HCT116 (cell line): ENCODE measurements around the gene PREX1. TPM values are rescaled to one million over a fixed set of nuclear protein-coding genes. Genes with fewer than 3 reads are reported as not detected.

Experiments
- ATAC-seq: fragments of 200-7000 bp; cut with Tn5 transposase; 2 replicates; pipeline ENCODE4 v1.9.1; 2020; ENCODE audit warnings: mild to moderate bottlenecking, moderate library complexity
- BruUV-seq: library from RNA; stranded (reverse); fragments of 400-500 nt; replicated peaks from 2 replicates; lab custom pipeline; 2021; lab: Mats Ljungman, UMichigan
- CTCF ChIA-PET: fragments of 300-600 bp; sonication (Branson Sonifier 250); formaldehyde crosslinking; loops from one replicate; lab custom pipeline; 2021; ENCODE audit warnings: antibody characterized with exemption; lab: Charles Lee
- POLR2A ChIA-PET: fragments of 300-600, 350-600 bp; sonication (Branson Sonifier 250); formaldehyde crosslinking; loops from one replicate; lab custom pipeline; 2021; ENCODE audit warnings: antibody characterized with exemption; lab: Charles Lee
- RAD21 ChIA-PET, 2 experiments: fragments of 300-600 bp; sonication (Branson Sonifier 250); formaldehyde crosslinking; loops; one replicate each; lab custom pipeline; 2023; ENCODE audit warnings: low total read pairs in 2 of 2; ENCODE audit not compliant: uncharacterized antibody in 2 of 2, unreplicated experiment in 2 of 2, low non-redundant PET in 1 of 2; lab: Charles Lee
- DNase-seq: peaks from one replicate; pipeline ENCODE4 v3.0.0-alpha.2; 2010; ENCODE audit warnings: low read depth, low spot score
- H2AFZ ChIP-seq: fragments of 200-600 bp; shearing (Covaris generic), sonication (generic); 2 replicates; pipeline ENCODE4 v1.6.1; 2017; ENCODE audit warnings: low read depth, mixed run types, mixed read lengths, antibody characterized with exemption, low read length; ENCODE audit not compliant: poor library complexity, severe bottlenecking
- H3K27ac ChIP-seq: 2 replicates; pipeline ENCODE4 v1.5.1; 2012; ENCODE audit warnings: low read depth, low read length
- H3K27me3 ChIP-seq: fragments of 200-600 bp; sonication (generic); 2 replicates; pipeline ENCODE4 v1.6.1; 2016; ENCODE audit warnings: mixed run types, low read length, mixed read lengths; ENCODE audit not compliant: insufficient read depth
- H3K36me3 ChIP-seq, 2 experiments: fragments of 200-500 bp in 1 of 2; fragments of 200-600 bp in 1 of 2; sonication (Bioruptor generic) in 1 of 2; sonication (generic) in 1 of 2; 2 replicates each; pipeline versions ENCODE4 v1.5.1 to v1.6.1; 2014 to 2016; ENCODE audit warnings: low read length in 2 of 2, inconsistent platforms in 1 of 2, mixed read lengths in 1 of 2, mixed run types in 1 of 2; ENCODE audit not compliant: insufficient read depth in 2 of 2, control insufficient read depth in 1 of 2
- H3K4me1 ChIP-seq, 2 experiments: fragments of 200-600 bp in 1 of 2; sonication (generic) in 1 of 2; 2 replicates each; pipeline versions ENCODE4 v1.5.1 to v1.6.1; 2012 to 2017; ENCODE audit warnings: low read length in 2 of 2, inconsistent platforms in 1 of 2, mild to moderate bottlenecking in 1 of 2, mixed read lengths in 1 of 2, mixed run types in 1 of 2, moderate library complexity in 1 of 2; ENCODE audit not compliant: insufficient read depth in 2 of 2, control insufficient read depth in 1 of 2
- H3K4me2 ChIP-seq: fragments of 200-600 bp; sonication (generic); 2 replicates; pipeline ENCODE4 v1.6.1; 2017; ENCODE audit warnings: mixed run types, low read length, mixed read lengths
- H3K4me3 ChIP-seq, 2 experiments: fragments of 200-600 bp in 1 of 2; sonication (generic) in 1 of 2; replicated peaks in 1 of 2; 2 replicates each; pipeline ENCODE4 v1.5.1; 2011 to 2016; ENCODE audit warnings: low read length in 2 of 2, control low read depth in 1 of 2, low read depth in 1 of 2, mild to moderate bottlenecking in 1 of 2, mixed read lengths in 1 of 2, mixed run types in 1 of 2
- H3K79me2 ChIP-seq: fragments of 200-600 bp; sonication (generic); 2 replicates; pipeline ENCODE4 v1.6.1; 2017; ENCODE audit warnings: mild to moderate bottlenecking, mixed run types, low read length, moderate library complexity, mixed read lengths; ENCODE audit not compliant: insufficient read depth
- H3K9ac ChIP-seq: fragments of 200-600 bp; sonication (generic); 2 replicates; pipeline ENCODE4 v1.6.1; 2016; ENCODE audit warnings: low read length, mixed read lengths
- H3K9me2 ChIP-seq: fragments of 200-600 bp; sonication (generic), shearing (Covaris generic); 2 replicates; pipeline ENCODE4 v1.6.1; 2017; ENCODE audit warnings: mixed run types, mild to moderate bottlenecking, moderate library complexity; ENCODE audit not compliant: insufficient read depth
- H3K9me3 ChIP-seq, 2 experiments: fragments of 200-500 bp in 1 of 2; fragments of 200-600 bp in 1 of 2; sonication (Bioruptor generic) in 1 of 2; sonication (generic) in 1 of 2; 2 replicates each; pipeline ENCODE4 v1.6.1; 2014 to 2017; ENCODE audit warnings: low read length in 2 of 2, mixed read lengths in 2 of 2, inconsistent platforms in 1 of 2, low read depth in 1 of 2, mild to moderate bottlenecking in 1 of 2, mixed run types in 1 of 2, moderate library complexity in 1 of 2; ENCODE audit not compliant: control insufficient read depth in 1 of 2, insufficient read depth in 1 of 2
- H4K20me1 ChIP-seq: fragments of 200-600 bp; sonication (generic), shearing (Covaris generic); 2 replicates; pipeline ENCODE4 v1.6.1; 2017; ENCODE audit warnings: mixed run types, mild to moderate bottlenecking, moderate library complexity; ENCODE audit not compliant: insufficient read depth
- CBX3 ChIP-seq: IDR thresholded peaks from 2 replicates; pipeline ENCODE4 v1.6.1; 2012; ENCODE audit warnings: low read depth
- EGR1 ChIP-seq: IDR thresholded peaks from 2 replicates; pipeline ENCODE4 v1.6.1; 2012; ENCODE audit warnings: low read depth
- EZH2phosphoT487 ChIP-seq: fragments of 200-600 bp; IDR thresholded peaks from 2 replicates; pipeline ENCODE4 v1.6.1; 2018; ENCODE audit warnings: antibody characterized with exemption, borderline replicate concordance
- FOSL1 ChIP-seq: IDR thresholded peaks from 2 replicates; pipeline ENCODE4 v1.6.1; 2012; ENCODE audit warnings: low read depth
- MAX ChIP-seq: IDR thresholded peaks from 2 replicates; pipeline ENCODE4 v1.6.1; 2012
- POLR2A ChIP-seq: IDR thresholded peaks from 2 replicates; pipeline ENCODE4 v1.7.0; 2011; ENCODE audit warnings: borderline replicate concordance; ENCODE audit not compliant: insufficient read depth, insufficient read length; ENCODE audit errors: extremely low read depth
- REST ChIP-seq: IDR thresholded peaks from 2 replicates; pipeline ENCODE4 v1.6.1; 2012; ENCODE audit warnings: low read depth
- SIN3A ChIP-seq: IDR thresholded peaks from 2 replicates; pipeline ENCODE4 v1.6.1; 2012; ENCODE audit warnings: low read depth
- SP1 ChIP-seq: IDR thresholded peaks from 2 replicates; pipeline ENCODE4 v1.6.1; 2012; ENCODE audit warnings: low read depth
- ZFX ChIP-seq: fragments of 450-650 bp; IDR thresholded peaks from 2 replicates; pipeline ENCODE4 v1.6.1; 2017
- intact Hi-C: fragments of 100-400 bp; cut with micrococcal nuclease; formaldehyde crosslinking; loops from 2 replicates; pipeline ENCODE4 v1.10.0; 2022
- total RNA-seq: library from RNA; stranded (reverse); gene quantifications from one replicate; pipeline ENCODE4 v1.2.1, GENCODE V29; 2021; ENCODE audit not compliant: unreplicated experiment
- TF ChIP-seq, protein P1 (sequence below): IDR thresholded peaks from 2 replicates; pipeline ENCODE4 v1.6.1; 2011; ENCODE audit warnings: mild to moderate bottlenecking, low read length, moderate library complexity; ENCODE audit not compliant: insufficient replicate concordance; ENCODE audit errors: extremely low read depth

PREX1 gene
- total RNA-seq, 1 experiment from 2014 or later, result 6.1 TPM

- H3K4me2 ChIP-seq, result peak overlapping the region; percentile 7; the same call in 1 of the 2 replicates
- no peak for ATAC-seq
Observed at GRCh38 chr20:48760403-48760983, 67.3 kb downstream of the PREX1 start.

GRCh38 chr20:48759631-48760245, 68.1 kb downstream of the PREX1 start:
- H3K27ac ChIP-seq, result no peak overlapping the region
- H3K9ac ChIP-seq, result no peak overlapping the region
- H3K4me1 ChIP-seq, result peaks cover 0 to 7% of the 10 kb centered on the region in 2 experiments; a peak in 2 of 4 replicates
- ATAC-seq (no peak), DNase-seq (no peak)
- H3K4me2 ChIP-seq, result no peak overlapping the region; the same call in 1 of the 2 replicates
- no peaks in the 10 kb centered on the region for H3K27me3 ChIP-seq
- no peaks in the 10 kb centered on the region for H3K36me3 ChIP-seq
- ChIA-PET POLR2A (no interaction called here), CTCF (no interaction called here), RAD21 (no interaction called here)
- H3K9me3 ChIP-seq, result peaks cover 0 to 7% of the 10 kb centered on the region in 2 experiments; a peak in 1 of 4 replicates
- no TSS peak for BruUV-seq
- H3K79me2 ChIP-seq, result no peaks in the 10 kb centered on the region
- no peaks in the 10 kb centered on the region for H4K20me1 ChIP-seq
- no peaks in the 10 kb centered on the region for H3K9me2 ChIP-seq
- no peak overlapping the region for H2AFZ ChIP-seq
- intact Hi-C loops, result no loop called here
- no peak overlapping the region for H3K4me3 ChIP-seq
- no peak for TF ChIP-seq REST
- no peak for TF ChIP-seq EGR1
- no peak for TF ChIP-seq FOSL1
- TF ChIP-seq, protein P1, sequence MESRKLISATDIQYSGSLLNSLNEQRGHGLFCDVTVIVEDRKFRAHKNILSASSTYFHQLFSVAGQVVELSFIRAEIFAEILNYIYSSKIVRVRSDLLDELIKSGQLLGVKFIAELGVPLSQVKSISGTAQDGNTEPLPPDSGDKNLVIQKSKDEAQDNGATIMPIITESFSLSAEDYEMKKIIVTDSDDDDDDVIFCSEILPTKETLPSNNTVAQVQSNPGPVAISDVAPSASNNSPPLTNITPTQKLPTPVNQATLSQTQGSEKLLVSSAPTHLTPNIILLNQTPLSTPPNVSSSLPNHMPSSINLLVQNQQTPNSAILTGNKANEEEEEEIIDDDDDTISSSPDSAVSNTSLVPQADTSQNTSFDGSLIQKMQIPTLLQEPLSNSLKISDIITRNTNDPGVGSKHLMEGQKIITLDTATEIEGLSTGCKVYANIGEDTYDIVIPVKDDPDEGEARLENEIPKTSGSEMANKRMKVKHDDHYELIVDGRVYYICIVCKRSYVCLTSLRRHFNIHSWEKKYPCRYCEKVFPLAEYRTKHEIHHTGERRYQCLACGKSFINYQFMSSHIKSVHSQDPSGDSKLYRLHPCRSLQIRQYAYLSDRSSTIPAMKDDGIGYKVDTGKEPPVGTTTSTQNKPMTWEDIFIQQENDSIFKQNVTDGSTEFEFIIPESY, result no peak
- no peak for TF ChIP-seq SIN3A
- no peak for TF ChIP-seq EZH2phosphoT487
- TF ChIP-seq POLR2A, result no peak
- TF ChIP-seq SP1, result no peak
- TF ChIP-seq ZFX, result no peak
- no peak for TF ChIP-seq CBX3
- TF ChIP-seq, all 23 proteins: peak for 0

More at GRCh38 chr20:48760403-48760983, 67.3 kb downstream of the PREX1 start:
- no peak overlapping the region for H2AFZ ChIP-seq
- CTCF ChIA-PET, result no interaction called here
- intact Hi-C loops, result no loop called here
- POLR2A ChIA-PET, result no interaction called here
- H3K27me3 ChIP-seq, result no peaks in the 10 kb centered on the region
- no peaks in the 10 kb centered on the region for H4K20me1 ChIP-seq
- no peaks in the 10 kb centered on the region for H3K36me3 ChIP-seq
- peaks cover 0 to 7% of the 10 kb centered on the region in 2 experiments; a peak in 2 of 4 replicates for H3K4me1 ChIP-seq
- no peaks in the 10 kb centered on the region for H3K79me2 ChIP-seq
- H3K9me2 ChIP-seq, result no peaks in the 10 kb centered on the region
- no peak overlapping the region for H3K27ac ChIP-seq
- no TSS peak for BruUV-seq
- H3K9me3 ChIP-seq, result peaks cover 0 to 2% of the 10 kb centered on the region in 2 experiments; a peak in 1 of 4 replicates
- RAD21 ChIA-PET, result no interaction called here
- 0 out of 2 replicates have a peak, but pooled peaks have one; percentile 13 for TF ChIP-seq MAX
- TF ChIP-seq CBX3, result no peak
- DNase-seq, result no peak
- no peak overlapping the region for H3K4me3 ChIP-seq
- no peak overlapping the region for H3K9ac ChIP-seq
